Measurements from ENCODE around the gene CLSTN1. TPM values are rescaled to one million over a fixed set of nuclear protein-coding genes. Genes with fewer than 3 reads are reported as not detected.
"Not testable (repeated sequence)": the region's sequence is repeated elsewhere in the genome, so short reads cannot be mapped to it uniquely, and the experiment has no call there.

The CLSTN1 gene
- total RNA-seq, 2 experiments from 2014 or later, result 29.3 to 29.9 TPM

DNA sequence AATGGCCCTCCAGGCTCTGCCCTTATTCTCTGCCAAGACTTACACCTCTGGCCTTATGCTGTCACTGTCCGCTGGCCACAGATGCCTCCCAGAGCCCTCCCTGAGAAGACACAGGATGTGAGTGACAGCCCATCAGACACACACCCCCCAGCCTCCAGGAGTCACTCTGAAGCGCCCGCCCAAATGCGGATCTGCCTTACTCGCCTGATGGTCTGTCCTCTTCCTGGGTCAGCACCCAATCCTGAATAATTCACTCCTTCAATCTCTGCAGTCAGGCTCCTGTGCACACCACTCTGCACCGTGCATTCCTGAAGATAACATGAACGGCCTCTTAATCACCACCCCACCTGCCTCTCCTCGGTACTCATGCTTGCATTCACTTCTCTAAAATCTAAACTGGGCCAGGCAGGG lies 14.7 kb downstream of the CLSTN1 start:
- peaks cover 31% of the 10 kb centered on the region for H3K4me1 Mint-ChIP-seq (ENCODE audit: low read depth)
- H3K9me3 Mint-ChIP-seq, result no peaks in the 10 kb centered on the region
- H3K27me3 Mint-ChIP-seq, result no peaks in the 10 kb centered on the region
- no peak overlapping the region for H3K27ac Mint-ChIP-seq
- ChIA-PET CTCF (interaction anchor here (1.0 to 1.7 kb wide), 2 partner anchors 23 to 24 kb away, joined by 3 to 5 read pairs; no protein-coding TSS in a partner anchor), POLR2A (no interaction called here)
- ATAC-seq (no peak), DNase-seq (no peak)
- H3K4me3 Mint-ChIP-seq, result no peak overlapping the region
- TF ChIP-seq, protein P1, sequence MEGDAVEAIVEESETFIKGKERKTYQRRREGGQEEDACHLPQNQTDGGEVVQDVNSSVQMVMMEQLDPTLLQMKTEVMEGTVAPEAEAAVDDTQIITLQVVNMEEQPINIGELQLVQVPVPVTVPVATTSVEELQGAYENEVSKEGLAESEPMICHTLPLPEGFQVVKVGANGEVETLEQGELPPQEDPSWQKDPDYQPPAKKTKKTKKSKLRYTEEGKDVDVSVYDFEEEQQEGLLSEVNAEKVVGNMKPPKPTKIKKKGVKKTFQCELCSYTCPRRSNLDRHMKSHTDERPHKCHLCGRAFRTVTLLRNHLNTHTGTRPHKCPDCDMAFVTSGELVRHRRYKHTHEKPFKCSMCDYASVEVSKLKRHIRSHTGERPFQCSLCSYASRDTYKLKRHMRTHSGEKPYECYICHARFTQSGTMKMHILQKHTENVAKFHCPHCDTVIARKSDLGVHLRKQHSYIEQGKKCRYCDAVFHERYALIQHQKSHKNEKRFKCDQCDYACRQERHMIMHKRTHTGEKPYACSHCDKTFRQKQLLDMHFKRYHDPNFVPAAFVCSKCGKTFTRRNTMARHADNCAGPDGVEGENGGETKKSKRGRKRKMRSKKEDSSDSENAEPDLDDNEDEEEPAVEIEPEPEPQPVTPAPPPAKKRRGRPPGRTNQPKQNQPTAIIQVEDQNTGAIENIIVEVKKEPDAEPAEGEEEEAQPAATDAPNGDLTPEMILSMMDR (IDR thresholded peaks at IDR 0.05), result no peak
- no peaks in the 10 kb centered on the region for H3K36me3 Mint-ChIP-seq (ENCODE audit: low read depth)
- intact Hi-C loops (cut with micrococcal nuclease), result no loop called here

DNA sequence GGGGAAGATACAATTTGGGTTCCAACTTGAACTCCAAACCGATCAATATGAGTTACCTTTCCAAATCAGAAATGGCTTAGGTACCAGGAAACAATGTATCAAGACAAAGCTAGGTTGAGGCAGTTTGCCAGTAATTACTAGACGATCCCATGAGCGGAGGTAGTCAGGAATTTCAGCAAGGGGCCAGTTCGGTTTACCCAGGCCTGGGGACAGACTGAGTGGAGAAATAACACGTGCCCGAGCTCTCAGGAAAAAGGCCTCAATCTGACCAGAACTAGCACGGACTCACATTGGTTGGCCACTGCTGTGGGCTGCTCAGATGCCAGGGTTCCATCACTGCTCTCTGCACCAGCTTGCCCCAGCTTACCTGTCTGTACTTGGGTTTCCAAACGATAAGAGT lies 15.3 kb downstream of the CLSTN1 start:
- ATAC-seq, result no peak
- TF ChIP-seq, protein P1 (IDR thresholded peaks at IDR 0.05), result no peak
- intact Hi-C loops (cut with micrococcal nuclease), result no loop called here
- Mint-ChIP-seq H3K27me3 (no peaks in the 10 kb centered on the region), H3K9me3 (no peaks in the 10 kb centered on the region), H3K4me3 (no peak overlapping the region), H3K27ac (no peak overlapping the region), H3K36me3 (ENCODE audit: low read depth) (no peaks in the 10 kb centered on the region), H3K4me1 (ENCODE audit: low read depth) (peaks cover 31% of the 10 kb centered on the region)
- POLR2A ChIA-PET, result interaction anchor here (0.5 kb wide), 1 partner anchor 18 kb away, joined by 3 read pairs; no protein-coding TSS in a partner anchor
- CTCF ChIA-PET, result interaction anchor here (1.0 to 1.7 kb wide), 2 partner anchors 22 to 24 kb away, joined by 3 to 5 read pairs; no protein-coding TSS in a partner anchor
- no peak for DNase-seq

DNA sequence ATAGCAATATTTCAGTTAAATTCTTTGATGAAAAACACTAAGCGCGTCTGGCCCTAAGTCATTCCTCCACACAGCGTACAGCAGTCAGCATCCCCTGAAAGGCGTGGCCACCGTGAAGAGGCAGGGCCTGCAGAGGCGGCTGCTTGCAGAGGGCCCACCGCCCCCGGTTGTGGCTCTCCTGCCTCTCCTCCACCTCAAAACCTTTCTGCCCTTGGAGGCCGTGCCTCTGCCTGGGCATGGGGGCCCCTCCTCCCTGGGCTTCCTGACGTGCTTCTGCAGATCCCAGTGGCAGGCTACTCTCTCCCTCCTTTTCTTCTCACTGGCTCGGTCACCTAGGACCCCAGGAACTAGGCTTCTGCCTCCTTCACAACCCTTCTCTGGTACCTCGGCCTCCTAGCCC lies 16.2 kb downstream of the CLSTN1 start:
- no peaks in the 10 kb centered on the region for H3K36me3 Mint-ChIP-seq (ENCODE audit: low read depth)
- ChIA-PET POLR2A (no interaction called here), CTCF (no interaction called here)
- TF ChIP-seq, protein P1 (IDR thresholded peaks at IDR 0.05), result no peak
- no peaks in the 10 kb centered on the region for H3K27me3 Mint-ChIP-seq
- ATAC-seq, result peak; percentile 71
- peaks cover 35% of the 10 kb centered on the region for H3K4me1 Mint-ChIP-seq (ENCODE audit: low read depth)
- no peaks in the 10 kb centered on the region for H3K9me3 Mint-ChIP-seq
- no peak overlapping the region for H3K27ac Mint-ChIP-seq
- peak; percentile 48 for DNase-seq
- intact Hi-C loops (cut with micrococcal nuclease), result no loop called here
- no peak overlapping the region for H3K4me3 Mint-ChIP-seq

DNA sequence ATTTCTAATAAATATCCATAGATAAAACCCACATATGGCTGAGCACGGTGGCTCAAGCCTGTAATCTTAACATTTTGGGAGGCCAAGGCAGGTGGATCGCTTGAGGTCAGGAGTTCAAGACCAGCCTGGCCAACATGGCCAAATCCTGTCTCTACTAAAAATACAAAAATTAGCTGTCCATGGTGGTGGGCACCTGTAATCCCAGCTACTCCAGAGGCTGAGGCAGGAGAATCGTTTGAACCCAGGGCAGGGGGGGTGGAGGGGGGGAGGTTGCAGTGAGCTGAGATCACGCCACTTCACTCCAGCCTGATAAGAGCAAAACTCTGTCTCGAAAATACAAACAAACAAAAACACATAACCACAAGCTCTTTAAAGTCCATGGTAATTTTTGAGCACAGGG lies 17.8 kb downstream of the CLSTN1 start:
- H3K4me3 Mint-ChIP-seq; H3K27me3 Mint-ChIP-seq; H3K9me3 Mint-ChIP-seq; H3K27ac Mint-ChIP-seq; H3K36me3 Mint-ChIP-seq (ENCODE audit: low read depth); intact Hi-C loops (cut with micrococcal nuclease); ATAC-seq; DNase-seq: not testable (repeated sequence)
- POLR2A ChIA-PET, result interaction anchor here (1.3 kb wide), 1 partner anchor 13 kb away, joined by 3 read pairs; no protein-coding TSS in a partner anchor
- CTCF ChIA-PET, result interaction anchor here (0.6 to 1.7 kb wide), 3 partner anchors 9 to 27 kb away, joined by 3 to 4 read pairs (median 3); no protein-coding TSS in a partner anchor
- peaks cover 43% of the 10 kb centered on the region for H3K4me1 Mint-ChIP-seq (ENCODE audit: low read depth)

DNA sequence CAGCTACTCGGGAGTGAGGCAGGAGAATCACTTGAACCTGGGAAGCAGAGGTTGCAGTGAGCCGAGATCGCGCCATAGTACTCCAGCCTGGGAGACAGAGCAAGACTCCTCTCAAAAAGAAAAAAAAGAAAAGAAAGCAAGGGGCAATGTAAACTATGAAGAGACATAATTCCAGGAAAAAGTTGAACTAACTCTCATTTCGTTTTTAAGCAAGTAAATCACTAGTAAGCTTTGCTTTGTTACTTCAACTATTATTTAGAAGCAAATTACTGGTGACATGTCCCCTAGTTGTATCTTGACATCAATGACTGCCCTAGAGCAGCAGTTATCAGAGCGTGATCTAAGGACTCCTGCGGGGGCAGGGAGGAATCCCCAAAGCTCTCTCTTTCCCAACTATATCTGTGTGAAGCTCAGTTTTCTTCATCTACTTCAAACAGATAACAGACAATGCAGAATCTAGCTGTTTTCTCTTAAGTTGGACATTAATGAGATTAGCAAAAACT lies 18.7 kb downstream of the CLSTN1 start:
- DNase-seq (no peak), ATAC-seq (no peak)
- intact Hi-C loops (cut with micrococcal nuclease), result no loop called here
- Mint-ChIP-seq H3K36me3 (ENCODE audit: low read depth) (peaks cover 3% of the 10 kb centered on the region), H3K27ac (no peak overlapping the region), H3K27me3 (no peaks in the 10 kb centered on the region), H3K4me1 (ENCODE audit: low read depth) (peaks cover 45% of the 10 kb centered on the region), H3K4me3 (no peak overlapping the region), H3K9me3 (no peaks in the 10 kb centered on the region)
- ChIA-PET POLR2A (interaction anchor here (1.3 kb wide), 1 partner anchor 14 kb away, joined by 3 read pairs; no protein-coding TSS in a partner anchor), CTCF (interaction anchor here (1.1 to 1.7 kb wide), 4 partner anchors 10 to 84 kb away, joined by 3 to 16 read pairs (median 4); no protein-coding TSS in a partner anchor)
- TF ChIP-seq, protein P1 (IDR thresholded peaks at IDR 0.05), result no peak

DNA sequence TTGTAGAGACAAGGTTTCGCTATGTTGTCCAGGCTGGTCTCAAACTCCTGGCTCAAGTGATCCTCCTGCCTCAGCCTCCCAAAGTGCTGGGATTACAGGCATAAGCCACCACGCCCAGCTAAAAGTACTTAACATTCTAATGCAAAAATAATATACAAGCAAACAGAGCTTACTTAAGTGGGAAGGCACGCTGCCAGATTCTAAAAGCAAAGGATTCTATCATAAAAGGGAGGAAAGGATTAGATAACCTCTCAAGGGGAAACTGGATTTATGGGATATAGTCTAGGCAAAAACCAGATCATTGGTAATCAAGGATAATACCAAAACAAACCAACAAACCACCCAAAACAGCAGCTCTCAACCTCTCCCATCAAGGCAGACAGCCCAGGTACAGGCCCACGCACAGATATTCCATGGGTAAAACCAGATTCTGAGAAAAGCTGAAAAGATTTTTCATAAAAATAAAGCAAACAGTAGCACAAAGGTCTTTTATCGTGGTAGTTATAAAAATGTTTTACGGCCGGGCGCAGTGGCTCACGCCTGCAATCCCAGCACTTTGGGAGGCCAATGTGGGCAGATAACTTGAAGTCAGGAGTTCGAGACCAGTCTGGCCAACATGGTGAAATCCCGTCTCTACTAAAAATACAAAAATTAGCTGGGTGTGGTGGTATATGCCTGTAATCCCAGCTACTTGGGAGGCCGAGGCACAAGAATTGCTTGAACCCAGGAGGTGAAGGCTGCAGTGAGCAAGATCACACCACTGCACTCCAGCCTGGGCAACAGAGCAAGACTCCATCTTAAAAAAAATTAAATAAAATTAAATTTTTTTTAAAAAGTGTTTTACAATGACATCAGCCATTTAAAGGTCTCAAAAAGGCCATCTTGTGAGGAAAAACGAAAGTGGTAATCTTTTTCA lies 20.5 kb downstream of the CLSTN1 start:
- DNase-seq; intact Hi-C loops (cut with micrococcal nuclease); H3K9me3 Mint-ChIP-seq; H3K27me3 Mint-ChIP-seq; ATAC-seq; H3K27ac Mint-ChIP-seq; H3K36me3 Mint-ChIP-seq (ENCODE audit: low read depth); H3K4me3 Mint-ChIP-seq: not testable (repeated sequence)
- POLR2A ChIA-PET, result interaction anchor here (0.6 to 1.1 kb wide), 2 partner anchors 13 to 1342 kb away, joined by 3 read pairs; no protein-coding TSS in a partner anchor
- peaks cover 55% of the 10 kb centered on the region for H3K4me1 Mint-ChIP-seq (ENCODE audit: low read depth)
- CTCF ChIA-PET, result interaction anchor here (0.6 to 7.9 kb wide), 6 partner anchors 9 to 350 kb away, joined by 3 to 47 read pairs (median 4); no protein-coding TSS in a partner anchor

All from activated CD8-positive, alpha-beta T cell treated with anti-CD3 and anti-CD28 coated beads for 36 hours (primary cell).